Naive B cell (primary cell): ENCODE data around the gene THAP9. TPM values are rescaled to one million over a fixed set of nuclear protein-coding genes. Genes with fewer than 3 reads are reported as not detected.

Source experiments
- ATAC-seq, 2 donors: fragments of 150-1000 bp; cut with Tn5 transposase; 2 replicates each; pipeline ENCODE4 v1.10.0; 2021; ENCODE audit warnings: low read depth in 2 of 2, mild to moderate bottlenecking in 2 of 2, moderate library complexity in 2 of 2
- DNase-seq: peaks from one replicate; pipeline ENCODE4 v3.0.0; 2022
- H3K27ac Mint-ChIP-seq, 6 donors: one replicate each; pipeline ENCODE4 v1.8.0; 2020 to 2022; ENCODE audit warnings: mild to moderate bottlenecking in 6 of 6, mixed read lengths in 6 of 6, moderate library complexity in 5 of 6, inconsistent platforms in 2 of 6
- H3K27me3 Mint-ChIP-seq, 3 donors: one replicate each; pipeline ENCODE4 v1.8.0; 2021 to 2022; ENCODE audit warnings: mixed read lengths in 3 of 3, mild to moderate bottlenecking in 1 of 3
- H3K36me3 Mint-ChIP-seq, 2 donors: one replicate each; pipeline ENCODE4 v1.8.0; 2020 to 2022; ENCODE audit warnings: mixed read lengths in 2 of 2, inconsistent platforms in 1 of 2, mild to moderate bottlenecking in 1 of 2
- H3K4me1 Mint-ChIP-seq, 3 donors: one replicate each; pipeline ENCODE4 v1.8.0; 2020 to 2022; ENCODE audit warnings: mixed read lengths in 3 of 3, inconsistent platforms in 1 of 3, mild to moderate bottlenecking in 1 of 3, moderate library complexity in 1 of 3
- H3K4me3 Mint-ChIP-seq, 8 donors: one replicate each; pipeline ENCODE4 v1.8.0; 2020 to 2022; ENCODE audit warnings: mild to moderate bottlenecking in 8 of 8, mixed read lengths in 8 of 8, moderate library complexity in 8 of 8, inconsistent platforms in 2 of 8
- H3K9me3 Mint-ChIP-seq, 7 donors: one replicate each; pipeline ENCODE4 v1.8.0; 2020 to 2022; ENCODE audit warnings: mixed read lengths in 7 of 7, mild to moderate bottlenecking in 5 of 7, inconsistent platforms in 2 of 7, moderate library complexity in 1 of 7
- polyA plus RNA-seq, 6 donors: library from polyadenylated mRNA; unstranded; fragments of 300-500 nt; fragmentation: Illumina TruSeq; gene quantifications; one replicate each; pipeline ENCODE4 v1.2.3, GENCODE V29; 2021; ENCODE audit warnings: low read depth in 6 of 6

Gene THAP9
- polyA plus RNA-seq, 6 donors from 2014 or later: 0.52 to 6.3 (median 3.1) TPM

GRCh38 chr4:82948647-82949204 is 48.2 kb downstream of the THAP9 start:
- Mint-ChIP-seq H3K36me3 (peaks cover 1 to 8% of the 10 kb centered on the region in 2 donors), H3K4me3 (no peak overlapping the region), H3K9me3 (no peaks in the 10 kb centered on the region), H3K27me3 (no peaks in the 10 kb centered on the region), H3K4me1 (no peaks in the 10 kb centered on the region), H3K27ac (peak overlapping the region in 1 of 6 donors; percentile 25)
- ATAC-seq (no peak), DNase-seq (no peak)

GRCh38 chr4:82951196-82951595 is 50.7 kb downstream of the THAP9 start:
- no peak overlapping the region for H3K27ac Mint-ChIP-seq
- no peak for DNase-seq
- no peak overlapping the region for H3K4me3 Mint-ChIP-seq
- peaks cover 0 to 8% of the 10 kb centered on the region in 2 donors for H3K36me3 Mint-ChIP-seq
- H3K27me3 Mint-ChIP-seq: no peaks in the 10 kb centered on the region
- no peaks in the 10 kb centered on the region for H3K9me3 Mint-ChIP-seq
- no peak for ATAC-seq
- H3K4me1 Mint-ChIP-seq: no peaks in the 10 kb centered on the region

GRCh38 chr4:82954212-82954611 is 53.7 kb downstream of the THAP9 start:
- H3K4me1 Mint-ChIP-seq: peaks cover 0 to 9% (median 0%) of the 10 kb centered on the region in 3 donors
- DNase-seq (no peak), ATAC-seq (no peak)
- no peaks in the 10 kb centered on the region for H3K9me3 Mint-ChIP-seq
- H3K4me3 Mint-ChIP-seq: no peak overlapping the region
- no peaks in the 10 kb centered on the region for H3K27me3 Mint-ChIP-seq
- peaks cover 0 to 8% of the 10 kb centered on the region in 2 donors for H3K36me3 Mint-ChIP-seq
- H3K27ac Mint-ChIP-seq: peak overlapping the region in 2 of 6 donors; percentile 11 to 56

- Mint-ChIP-seq H3K4me3 (no peak overlapping the region), H3K27ac (peak overlapping the region in 1 of 6 donors; percentile 60), H3K36me3 (peaks cover 0 to 12% of the 10 kb centered on the region in 2 donors), H3K27me3 (no peaks in the 10 kb centered on the region), H3K9me3 (no peaks in the 10 kb centered on the region), H3K4me1 (peaks cover 0 to 9% (median 0%) of the 10 kb centered on the region in 3 donors)
- no peak for DNase-seq
- ATAC-seq: no peak
Measured at GRCh38 chr4:82957045-82957444, 56.5 kb downstream of the THAP9 start.

- DNase-seq: no peak
Measured at GRCh38 chr4:82965763-82966162, 65.2 kb downstream of the THAP9 start.

GRCh38 chr4:82968972-82969371 is 68.4 kb downstream of the THAP9 start:
- ATAC-seq (no peak), DNase-seq (no peak)
- H3K36me3 Mint-ChIP-seq: peaks cover 26 to 31% of the 10 kb centered on the region in 2 donors
- H3K27ac Mint-ChIP-seq: peak overlapping the region in 1 of 6 donors; percentile 5
- no peaks in the 10 kb centered on the region for H3K4me1 Mint-ChIP-seq
- no peaks in the 10 kb centered on the region for H3K27me3 Mint-ChIP-seq
- no peaks in the 10 kb centered on the region for H3K9me3 Mint-ChIP-seq
- H3K4me3 Mint-ChIP-seq: no peak overlapping the region

More at GRCh38 chr4:82965763-82966162, 65.2 kb downstream of the THAP9 start:
- no peaks in the 10 kb centered on the region for H3K9me3 Mint-ChIP-seq
- H3K36me3 Mint-ChIP-seq: peaks cover 23 to 48% of the 10 kb centered on the region in 2 donors
- ATAC-seq: no peak
- H3K27ac Mint-ChIP-seq: no peak overlapping the region
- H3K27me3 Mint-ChIP-seq: no peaks in the 10 kb centered on the region
- H3K4me3 Mint-ChIP-seq: no peak overlapping the region
- no peaks in the 10 kb centered on the region for H3K4me1 Mint-ChIP-seq

GRCh38 chr4:82969414-82969813 is 68.9 kb downstream of the THAP9 start:
- Mint-ChIP-seq H3K27me3 (no peaks in the 10 kb centered on the region), H3K4me3 (no peak overlapping the region), H3K27ac (no peak overlapping the region), H3K9me3 (no peaks in the 10 kb centered on the region), H3K4me1 (no peaks in the 10 kb centered on the region), H3K36me3 (peaks cover 30 to 31% of the 10 kb centered on the region in 2 donors)
- ATAC-seq (no peak), DNase-seq (no peak)

Other genes with a start within 250 kb of the THAP9 start
- under 1 TPM in 3 of 6 donors, not detected in 3; 0.09 to 0.15 (median 0.10) TPM for gene SCD5, start 101.9 kb upstream of the THAP9 start, polyA plus RNA-seq
- gene SEC31A, start 9.6 kb upstream of the THAP9 start, polyA plus RNA-seq: 100 to 1,000 TPM; 131 to 183 (median 139) TPM
- gene LIN54, start 110.1 kb downstream of the THAP9 start, polyA plus RNA-seq: 1 to 10 TPM; 3.1 to 8.4 (median 7.8) TPM
- gene COPS4, start 134.4 kb downstream of the THAP9 start, polyA plus RNA-seq: 10 to 100 TPM; 40.1 to 74.5 (median 49.2) TPM
- 1,000 to 10,000 TPM in 3 of 6 donors, 100 to 1,000 TPM in 3; 826 to 1,431 (median 949) TPM for gene PLAC8, start 214.0 kb downstream of the THAP9 start, polyA plus RNA-seq